ENCODE results near the gene TEC.

GRCh38 chr4:48216563-48216962, 53.1 kb downstream of the TEC start:
- no peak for TF ChIP-seq GATA2 (IDR thresholded peaks at IDR 0.05; ENCODE audit: low read depth, low read length)
- no peak for TF ChIP-seq GATA3 (IDR thresholded peaks at IDR 0.05; ENCODE audit: low read depth, low read length)

Data from SH-SY5Y (cell line).